Measurements from ENCODE around the gene CLTCL1.

CLTCL1 gene

DNA sequence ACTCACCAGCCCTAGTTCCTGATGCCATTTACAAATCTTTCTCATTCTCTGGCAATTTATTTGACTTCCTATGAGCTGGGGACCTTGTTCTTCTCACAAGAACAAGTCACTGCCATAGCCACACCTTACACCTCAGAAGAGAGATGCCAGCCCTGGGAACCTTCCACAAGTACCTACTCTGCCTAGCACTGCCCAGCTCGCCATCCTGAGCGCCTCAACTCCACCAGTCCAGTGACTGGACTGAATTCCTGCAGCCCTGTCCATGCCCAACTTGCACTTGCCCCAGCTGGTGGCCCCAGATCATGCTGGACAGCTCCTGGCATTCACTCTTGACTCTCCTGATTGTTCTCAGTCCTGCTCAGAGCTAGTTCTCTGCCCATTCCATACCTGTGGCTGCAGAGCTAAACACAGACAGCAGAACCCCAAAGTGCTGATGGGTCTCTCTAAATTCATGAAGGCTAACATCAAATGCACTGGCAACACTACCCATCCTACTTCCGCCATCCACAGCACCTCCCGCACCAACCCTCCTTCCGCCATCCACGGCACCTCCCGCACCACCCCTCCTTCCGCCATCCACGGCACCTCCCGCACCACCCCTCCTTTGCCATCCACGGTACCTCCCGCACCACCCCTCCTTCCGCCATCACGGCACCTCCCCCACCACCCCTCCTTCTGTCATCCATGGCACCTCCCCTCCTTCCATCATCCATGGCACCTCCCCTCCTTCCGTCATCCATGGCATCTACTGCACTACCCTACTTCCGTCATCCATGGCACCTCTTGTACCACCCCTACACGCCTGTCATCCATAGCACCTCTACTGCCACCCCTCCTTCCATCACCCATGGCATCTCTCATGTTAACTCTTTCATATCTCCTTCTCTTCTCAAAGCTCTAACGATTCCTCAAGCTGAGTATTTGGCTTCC, 89.4 kb downstream of the CLTCL1 start:
- TF ChIP-seq GATA3 (IDR thresholded peaks at IDR 0.05; ENCODE audit: low read depth, low read length) (no peak), GATA2 (IDR thresholded peaks at IDR 0.05; ENCODE audit: low read depth, low read length) (no peak)

DNA sequence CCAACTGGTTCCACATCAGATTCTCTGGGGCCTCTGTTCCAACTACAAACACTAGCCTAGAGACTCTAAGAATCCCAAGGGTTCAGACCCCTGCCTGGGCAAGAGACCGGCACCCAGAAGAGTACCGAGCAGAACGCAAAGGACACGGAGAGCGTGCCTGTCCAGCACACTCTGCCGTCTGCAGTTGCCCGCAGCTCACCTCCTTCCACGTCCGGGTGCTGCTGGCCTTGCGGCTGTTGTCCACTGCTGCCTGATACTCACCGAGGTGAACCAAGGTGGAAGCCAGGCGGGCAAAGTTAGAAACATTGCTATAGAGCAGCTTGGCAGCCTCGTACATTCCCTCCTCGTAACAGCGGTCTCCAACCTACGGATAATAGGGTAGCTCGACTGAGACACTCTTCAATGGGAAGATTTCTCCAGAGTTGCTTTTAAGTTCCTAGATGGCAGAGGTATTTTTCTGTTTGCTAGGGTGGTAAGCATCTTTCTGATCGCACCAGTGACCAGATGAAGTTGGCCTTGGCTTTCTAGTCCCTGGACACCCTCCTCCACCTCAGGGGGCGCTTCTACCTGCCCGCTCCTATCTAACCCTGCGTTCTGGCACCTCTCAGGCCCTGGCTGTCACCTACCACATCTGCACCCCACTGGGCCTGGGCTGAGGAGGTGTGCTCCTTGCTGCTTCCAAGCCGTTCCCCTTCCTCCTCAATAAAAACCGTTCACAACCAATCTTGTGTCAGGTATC, 90.2 kb downstream of the CLTCL1 start:
- TF ChIP-seq GATA3 (IDR thresholded peaks at IDR 0.05; ENCODE audit: low read depth, low read length) = no peak
- no peak for TF ChIP-seq GATA2 (IDR thresholded peaks at IDR 0.05; ENCODE audit: low read depth, low read length)

GRCh38 chr22:19199479-19199878, 92.0 kb downstream of the CLTCL1 start:
- TF ChIP-seq GATA3 (IDR thresholded peaks at IDR 0.05; ENCODE audit: low read depth, low read length) (no peak), GATA2 (IDR thresholded peaks at IDR 0.05; ENCODE audit: low read depth, low read length) (no peak)

- TF ChIP-seq GATA3 (IDR thresholded peaks at IDR 0.05; ENCODE audit: low read depth, low read length) = no peak
- TF ChIP-seq GATA2 (IDR thresholded peaks at IDR 0.05; ENCODE audit: low read depth, low read length) = no peak
Observed at GRCh38 chr22:19197997-19198865, 93.3 kb downstream of the CLTCL1 start.

GRCh38 chr22:19196841-19197612, 94.5 kb downstream of the CLTCL1 start:
- no peak for TF ChIP-seq GATA3 (IDR thresholded peaks at IDR 0.05; ENCODE audit: low read depth, low read length)
- TF ChIP-seq GATA2 (IDR thresholded peaks at IDR 0.05; ENCODE audit: low read depth, low read length) = no peak

DNA sequence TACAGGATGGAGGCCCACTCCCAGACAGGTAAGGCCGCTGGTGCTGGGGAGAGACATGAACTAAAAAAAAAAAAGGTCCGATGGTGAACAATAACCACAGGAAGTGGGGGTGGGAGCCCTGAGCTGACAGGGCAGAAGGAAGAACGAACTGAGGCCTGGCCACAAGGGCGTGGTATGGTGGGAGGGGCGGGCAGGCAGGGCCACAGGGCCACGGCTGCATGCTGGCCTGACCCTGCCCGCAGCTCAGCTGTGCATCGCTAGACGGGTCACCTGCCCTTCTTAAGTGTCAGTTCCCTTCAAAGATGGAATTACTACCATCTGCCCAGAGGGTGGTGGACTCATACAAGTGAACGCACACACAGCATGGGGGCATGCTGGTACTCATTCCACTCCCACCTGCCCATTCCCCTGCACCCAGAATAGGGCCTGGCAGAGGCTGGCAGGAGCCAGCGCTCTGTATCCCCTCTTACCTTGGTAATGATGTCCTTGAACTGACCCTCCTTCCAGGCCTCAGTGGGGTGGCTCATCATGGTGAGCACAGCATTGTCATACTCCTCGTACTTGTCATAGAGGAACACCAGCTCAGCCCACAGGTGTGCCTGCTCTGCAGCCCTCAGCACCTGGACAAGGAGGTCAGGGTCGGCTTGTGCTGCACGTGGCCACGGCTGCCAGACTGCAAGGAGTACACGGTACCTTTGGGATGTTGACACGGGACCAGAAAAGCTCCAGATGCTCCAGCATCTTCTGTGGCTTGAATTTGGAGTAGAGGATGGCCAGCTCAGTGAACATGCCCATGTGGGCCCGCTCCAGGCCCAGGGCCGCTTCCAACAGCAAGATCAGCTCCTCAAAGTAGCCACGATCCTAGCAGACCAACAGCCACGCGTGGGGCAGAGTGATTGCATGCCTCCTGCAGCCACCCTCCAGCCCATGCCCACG, 95.5 kb downstream of the CLTCL1 start:
- TF ChIP-seq GATA2 (IDR thresholded peaks at IDR 0.05; ENCODE audit: low read depth, low read length) (no peak), GATA3 (IDR thresholded peaks at IDR 0.05; ENCODE audit: low read depth, low read length) (no peak)

GRCh38 chr22:19194766-19195536, 96.6 kb downstream of the CLTCL1 start:
- TF ChIP-seq GATA2 (IDR thresholded peaks at IDR 0.05; ENCODE audit: low read depth, low read length) = no peak
- no peak for TF ChIP-seq GATA3 (IDR thresholded peaks at IDR 0.05; ENCODE audit: low read depth, low read length)

DNA sequence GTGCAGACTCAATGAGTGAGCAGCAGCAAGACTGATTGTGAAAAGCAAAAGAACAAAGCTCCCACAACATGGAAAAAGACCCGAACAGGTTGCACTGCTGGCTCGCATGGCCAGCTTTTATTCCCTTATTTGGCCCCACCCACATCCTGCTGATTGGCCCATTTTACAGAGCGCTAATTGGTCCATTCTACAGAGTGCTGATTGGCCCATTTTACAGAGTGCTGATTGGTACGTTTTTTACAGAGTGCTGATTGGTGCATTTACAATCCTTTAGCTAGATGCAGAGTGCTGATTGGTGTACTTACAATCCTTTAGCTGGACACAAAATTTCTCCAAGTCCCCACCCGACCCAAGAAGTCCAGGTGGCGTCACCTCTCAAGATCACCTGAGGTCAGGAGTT, 97.6 kb downstream of the CLTCL1 start:
- no peak for TF ChIP-seq GATA3 (IDR thresholded peaks at IDR 0.05; ENCODE audit: low read depth, low read length)
- TF ChIP-seq GATA2 (IDR thresholded peaks at IDR 0.05; ENCODE audit: low read depth, low read length) = no peak

- TF ChIP-seq GATA3 (IDR thresholded peaks at IDR 0.05; ENCODE audit: low read depth, low read length) = no peak
- TF ChIP-seq GATA2 (IDR thresholded peaks at IDR 0.05; ENCODE audit: low read depth, low read length) = no peak
Observed at GRCh38 chr22:19187716-19188563, 103.6 kb downstream of the CLTCL1 start.

GRCh38 chr22:19184276-19184997, 107.1 kb downstream of the CLTCL1 start:
- TF ChIP-seq GATA3 (IDR thresholded peaks at IDR 0.05; ENCODE audit: low read depth, low read length) (no peak), GATA2 (IDR thresholded peaks at IDR 0.05; ENCODE audit: low read depth, low read length) (no peak)

Data from SH-SY5Y (cell line).